ENCODE data around the gene LRRC4C. TPM values are rescaled to one million over a fixed set of nuclear protein-coding genes. Genes with fewer than 3 reads are reported as not detected.

LRRC4C gene
- total RNA-seq, 1 donor from 2014 or later: 0.41 TPM

GRCh38 chr11:40987776-40988435, 471.5 kb downstream of the LRRC4C start:
- Histone ChIP-seq H3K9me3 (replicated peaks) (peaks cover 18% of the 10 kb centered on the region), H3K27ac (replicated peaks) (no peak overlapping the region), H3K36me3 (no peaks in the 10 kb centered on the region), H3K4me3 (no peak overlapping the region), H3K4me1 (no peaks in the 10 kb centered on the region), H3K27me3 (ENCODE audit: low read depth) (no peaks in the 10 kb centered on the region)
- intact Hi-C loops (cut with micrococcal nuclease): no loop called here
- no peak for DNase-seq
- TF ChIP-seq CTCF (IDR thresholded peaks at IDR 0.05; ENCODE audit: borderline replicate concordance): no peak

- intact Hi-C loops (cut with micrococcal nuclease): no loop called here
- no peaks in the 10 kb centered on the region for H3K27me3 ChIP-seq (ENCODE audit: low read depth)
- H3K4me1 ChIP-seq: no peaks in the 10 kb centered on the region
- no peak overlapping the region for H3K4me3 ChIP-seq
- H3K36me3 ChIP-seq: no peaks in the 10 kb centered on the region
- no peak overlapping the region for H3K27ac ChIP-seq (replicated peaks)
- H3K9me3 ChIP-seq (replicated peaks): peaks cover 26% of the 10 kb centered on the region
- DNase-seq: no peak
- TF ChIP-seq CTCF (IDR thresholded peaks at IDR 0.05; ENCODE audit: borderline replicate concordance): no peak
These were observed 473.1 kb downstream of the LRRC4C start for GRCh38 chr11:40986320-40986719.

GRCh38 chr11:40975076-40975475, 484.4 kb downstream of the LRRC4C start:
- no peaks in the 10 kb centered on the region for H3K4me1 ChIP-seq
- no peaks in the 10 kb centered on the region for H3K27me3 ChIP-seq (ENCODE audit: low read depth)
- H3K4me3 ChIP-seq: no peak overlapping the region
- no peaks in the 10 kb centered on the region for H3K36me3 ChIP-seq
- peaks cover 25% of the 10 kb centered on the region for H3K9me3 ChIP-seq (replicated peaks)
- intact Hi-C loops (cut with micrococcal nuclease): no loop called here
- H3K27ac ChIP-seq (replicated peaks): no peak overlapping the region
- TF ChIP-seq CTCF (IDR thresholded peaks at IDR 0.05; ENCODE audit: borderline replicate concordance): no peak
- no peak for DNase-seq

GRCh38 chr11:40974186-40974795, 485.2 kb downstream of the LRRC4C start:
- intact Hi-C loops (cut with micrococcal nuclease): no loop called here
- TF ChIP-seq CTCF (IDR thresholded peaks at IDR 0.05; ENCODE audit: borderline replicate concordance): no peak
- Histone ChIP-seq H3K27me3 (ENCODE audit: low read depth) (no peaks in the 10 kb centered on the region), H3K36me3 (no peaks in the 10 kb centered on the region), H3K4me3 (no peak overlapping the region), H3K27ac (replicated peaks) (no peak overlapping the region), H3K9me3 (replicated peaks) (peaks cover 32% of the 10 kb centered on the region), H3K4me1 (no peaks in the 10 kb centered on the region)
- DNase-seq: no peak

GRCh38 chr11:40958707-40959106, 500.7 kb downstream of the LRRC4C start:
- intact Hi-C loops (cut with micrococcal nuclease): no loop called here
- no peak for TF ChIP-seq CTCF (IDR thresholded peaks at IDR 0.05; ENCODE audit: borderline replicate concordance)
- H3K9me3 ChIP-seq (replicated peaks): no peaks in the 10 kb centered on the region
- no peaks in the 10 kb centered on the region for H3K27me3 ChIP-seq (ENCODE audit: low read depth)
- no peak overlapping the region for H3K27ac ChIP-seq (replicated peaks)
- DNase-seq: no peak
- H3K36me3 ChIP-seq: no peaks in the 10 kb centered on the region
- H3K4me3 ChIP-seq: no peak overlapping the region
- no peaks in the 10 kb centered on the region for H3K4me1 ChIP-seq

Measured in left ventricle myocardium inferior (tissue), 1 donor.